MM.1S (cell line): ENCODE data around the gene PAFAH1B2.

ENCODE experiments used
- CTCF ChIP-seq: fragments of 300-600 bp; sonication (generic); IDR thresholded peaks from 2 replicates; pipeline ENCODE4 v1.5.1; 2016; ENCODE audit warnings: antibody characterized with exemption, low read length, mixed read lengths
- EZH2 ChIP-seq: fragments of 300-600 bp; sonication (generic); optimal IDR thresholded peaks from 2 replicates; pipeline ENCODE3; 2017; ENCODE audit warnings: low read depth, mild to moderate bottlenecking, antibody characterized with exemption, low read length, mixed read lengths
- EZH2phosphoT487 ChIP-seq: fragments of 300-600 bp; sonication (generic); IDR thresholded peaks from 2 replicates; pipeline ENCODE4 v1.6.1; 2018; ENCODE audit warnings: antibody characterized with exemption, low read length

- TF ChIP-seq CTCF (no peak), EZH2 (no peak), EZH2phosphoT487 (no peak)
Measured at GRCh38 chr11:117191680-117192400, 47.8 kb downstream of the PAFAH1B2 start.
